Measurements from ENCODE around the gene RICTOR. TPM values are rescaled to one million over a fixed set of nuclear protein-coding genes. Genes with fewer than 3 reads are reported as not detected.

RICTOR gene
- total RNA-seq, 2 donors from 2014 or later: 18.7 to 25.1 TPM

- TF ChIP-seq CTCF (IDR thresholded peaks at IDR 0.05): no peak
- Histone ChIP-seq H3K36me3 (no peaks in the 10 kb centered on the region), H3K9me3 (no peaks in the 10 kb centered on the region), H3K27me3 (no peaks in the 10 kb centered on the region), H3K27ac (peak overlapping the region in 1 of 2 donors; percentile 20), H3K4me3 (no peak overlapping the region), H3K4me1 (no peaks in the 10 kb centered on the region)
- no peak for DNase-seq (ENCODE audit: low spot score)
Measured at GRCh38 chr5:39006650-39007049, 67.5 kb downstream of the RICTOR start.

GRCh38 chr5:39005566-39006232 is 68.5 kb downstream of the RICTOR start:
- no peaks in the 10 kb centered on the region for H3K27me3 ChIP-seq
- peak in 1 of 2 donors; percentile 66 for TF ChIP-seq CTCF (IDR thresholded peaks at IDR 0.05)
- H3K4me3 ChIP-seq: no peak overlapping the region
- peak overlapping the region in 1 of 2 donors; percentile 20 for H3K27ac ChIP-seq
- no peaks in the 10 kb centered on the region for H3K9me3 ChIP-seq
- H3K36me3 ChIP-seq: no peaks in the 10 kb centered on the region
- no peaks in the 10 kb centered on the region for H3K4me1 ChIP-seq
- DNase-seq (ENCODE audit: low spot score): no peak

- Histone ChIP-seq H3K4me3 (no peak overlapping the region), H3K27ac (no peak overlapping the region), H3K36me3 (no peaks in the 10 kb centered on the region), H3K4me1 (no peaks in the 10 kb centered on the region), H3K9me3 (peaks cover 0 to 4% of the 10 kb centered on the region in 2 donors), H3K27me3 (no peaks in the 10 kb centered on the region)
- DNase-seq (ENCODE audit: low spot score): no peak
- no peak for TF ChIP-seq CTCF (IDR thresholded peaks at IDR 0.05)
Measured at GRCh38 chr5:39001683-39002082, 72.5 kb downstream of the RICTOR start.

GRCh38 chr5:38999037-38999436 is 75.2 kb downstream of the RICTOR start:
- TF ChIP-seq CTCF (IDR thresholded peaks at IDR 0.05): no peak
- no peak for DNase-seq (ENCODE audit: low spot score)
- H3K27me3 ChIP-seq: no peaks in the 10 kb centered on the region
- no peak overlapping the region for H3K27ac ChIP-seq
- no peaks in the 10 kb centered on the region for H3K36me3 ChIP-seq
- peaks cover 0 to 6% of the 10 kb centered on the region in 2 donors for H3K4me1 ChIP-seq
- H3K9me3 ChIP-seq: peaks cover 0 to 4% of the 10 kb centered on the region in 2 donors
- H3K4me3 ChIP-seq: no peak overlapping the region

GRCh38 chr5:38997591-38997990 is 76.6 kb downstream of the RICTOR start:
- Histone ChIP-seq H3K27ac (no peak overlapping the region), H3K4me3 (no peak overlapping the region), H3K36me3 (no peaks in the 10 kb centered on the region), H3K9me3 (peaks cover 0 to 4% of the 10 kb centered on the region in 2 donors), H3K4me1 (peaks cover 0 to 6% of the 10 kb centered on the region in 2 donors), H3K27me3 (no peaks in the 10 kb centered on the region)
- TF ChIP-seq CTCF (IDR thresholded peaks at IDR 0.05): no peak
- no peak for DNase-seq (ENCODE audit: low spot score)

GRCh38 chr5:38996123-38996522 is 78.1 kb downstream of the RICTOR start:
- no peak for DNase-seq (ENCODE audit: low spot score)
- H3K27ac ChIP-seq: no peak overlapping the region
- TF ChIP-seq CTCF (IDR thresholded peaks at IDR 0.05): no peak

More at GRCh38 chr5:38996123-38996522, 78.1 kb downstream of the RICTOR start:
- Histone ChIP-seq H3K27me3 (no peaks in the 10 kb centered on the region), H3K4me1 (peaks cover 0 to 6% of the 10 kb centered on the region in 2 donors), H3K4me3 (no peak overlapping the region), H3K9me3 (peaks cover 0 to 4% of the 10 kb centered on the region in 2 donors), H3K36me3 (no peaks in the 10 kb centered on the region)
